ENCODE data around the gene SEZ6. TPM values are rescaled to one million over a fixed set of nuclear protein-coding genes. Genes with fewer than 3 reads are reported as not detected.

Gene SEZ6
- total and polyA plus RNA-seq, 4 experiments from 2014 or later: 0.41 to 0.81 TPM; not detected in 2

DNA sequence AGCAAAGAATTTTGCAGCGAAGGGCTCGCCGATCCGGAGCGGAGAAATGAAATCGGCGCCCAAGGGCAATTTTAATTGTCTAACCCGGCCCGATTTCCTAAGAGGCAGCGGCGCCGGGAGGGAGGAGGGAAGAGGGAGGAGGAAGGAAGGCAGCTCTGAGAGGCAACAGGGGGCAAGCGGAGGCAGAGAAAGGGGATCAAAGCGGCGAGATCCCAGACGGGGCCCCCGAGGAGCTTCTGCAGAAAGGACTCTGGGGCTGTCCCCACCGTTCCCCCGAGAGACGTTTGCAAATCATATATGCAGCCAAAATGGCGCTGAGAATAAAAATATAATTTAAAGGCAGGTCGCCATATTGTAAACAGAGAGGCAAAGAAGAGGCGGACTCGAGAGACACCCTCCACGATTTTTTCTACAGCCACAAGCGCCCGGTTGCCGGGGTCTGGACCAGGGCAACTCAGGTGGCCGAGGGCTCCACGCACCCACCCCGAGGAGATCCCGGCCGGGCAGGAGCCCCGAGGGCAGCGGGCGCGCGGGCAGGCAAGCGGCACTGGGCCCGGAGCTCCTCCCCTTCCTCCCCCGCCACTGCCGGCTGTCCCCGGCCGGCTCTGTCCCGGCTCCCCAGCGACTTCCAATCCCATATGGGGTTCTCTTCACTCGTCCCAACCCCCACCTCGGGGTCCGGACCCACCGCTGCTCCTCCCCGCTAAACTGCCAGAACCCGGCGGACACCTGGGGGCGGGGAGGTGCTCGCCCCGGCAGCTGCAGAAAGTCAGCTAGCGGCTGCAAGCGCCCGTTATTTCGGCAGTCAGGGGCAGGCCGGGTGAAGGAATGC, 56.4 kb downstream of the SEZ6 start:
- peaks cover 57% of the 10 kb centered on the region for H3K4me1 ChIP-seq (ENCODE audit: insufficient read depth, low read length)
- Mint-ChIP-seq H3K27me3 (no peaks in the 10 kb centered on the region), H3K4me1 (peaks cover 32 to 49% (median 43%) of the 10 kb centered on the region in 4 donors), H3K4me3 (peak overlapping the region; percentile 93 to 97 (median 96)), H3K27ac (peak overlapping the region; percentile 94 to 97 (median 97)), H3K9me3 (no peaks in the 10 kb centered on the region), H3K36me3 (peaks cover 7 to 41% of the 10 kb centered on the region in 2 donors)
- no peaks in the 10 kb centered on the region for H3K36me3 ChIP-seq (ENCODE audit: insufficient read depth, low read length)
- H3K9me3 ChIP-seq (ENCODE audit: control insufficient read depth in 1 of 2, low read length in 2 of 2): no peaks in the 10 kb centered on the region
- no peaks in the 10 kb centered on the region for H3K27me3 ChIP-seq (ENCODE audit: insufficient read depth, low read length)
- POLR2A ChIA-PET (ENCODE audit: partially characterized antibody): interaction anchor here (0.5 to 9.9 kb wide), 27 partner anchors 12 to 1244 kb away, joined by 3 to 257 read pairs (median 5); partner anchors contain the start of genes ALDOC, BLTP2, DHRS13 and FAM222B
- DNase-seq: peak; percentile 59 to 72 (median 65)
- peak overlapping the region; percentile 82 for H3K27ac ChIP-seq (ENCODE audit: low read depth, low read length)
- intact Hi-C loops (cut with micrococcal nuclease): loop anchor here (1.0 to 5.0 kb wide), 4 partner anchors 23 to 302 kb away; partner anchors contain the start of genes BLTP2, FAM222B, SDF2 and SUPT6H
- CTCF ChIA-PET (ENCODE audit: partially characterized antibody): interaction anchor here (0.6 to 7.4 kb wide), 12 partner anchors 13 to 222 kb away, joined by 3 to 95 read pairs (median 8); partner anchors contain the start of genes DHRS13, FLOT2, NEK8 and TLCD1
- H3K4me3 ChIP-seq (ENCODE audit: low read length in 2 of 2): peak overlapping the region; percentile 83 to 94

DNA sequence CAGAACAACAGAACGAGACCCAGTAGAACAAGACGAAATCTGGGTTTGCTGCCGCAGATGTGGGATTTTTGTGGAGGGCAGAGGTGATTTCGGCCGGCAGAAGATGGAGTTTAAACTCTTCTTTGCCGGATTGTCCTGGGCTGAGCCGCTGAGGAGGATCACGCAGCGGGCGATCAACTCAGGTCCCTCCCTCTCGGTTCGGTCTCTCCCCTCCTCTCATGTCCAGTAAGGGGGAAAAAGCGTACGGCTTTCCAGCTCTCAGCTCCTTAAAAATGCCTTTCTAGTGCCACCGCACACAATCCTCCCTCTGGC, 57.0 kb downstream of the SEZ6 start:
- Mint-ChIP-seq H3K4me3 (peak overlapping the region; percentile 93 to 97 (median 96)), H3K4me1 (peaks cover 36 to 54% (median 46%) of the 10 kb centered on the region in 4 donors)
- POLR2A ChIA-PET (ENCODE audit: partially characterized antibody): interaction anchor here (0.6 to 9.9 kb wide), 16 partner anchors 12 to 349 kb away, joined by 3 to 257 read pairs (median 14); partner anchors contain the start of genes DHRS13, FAM222B, FLOT2 and NEK8

DNA sequence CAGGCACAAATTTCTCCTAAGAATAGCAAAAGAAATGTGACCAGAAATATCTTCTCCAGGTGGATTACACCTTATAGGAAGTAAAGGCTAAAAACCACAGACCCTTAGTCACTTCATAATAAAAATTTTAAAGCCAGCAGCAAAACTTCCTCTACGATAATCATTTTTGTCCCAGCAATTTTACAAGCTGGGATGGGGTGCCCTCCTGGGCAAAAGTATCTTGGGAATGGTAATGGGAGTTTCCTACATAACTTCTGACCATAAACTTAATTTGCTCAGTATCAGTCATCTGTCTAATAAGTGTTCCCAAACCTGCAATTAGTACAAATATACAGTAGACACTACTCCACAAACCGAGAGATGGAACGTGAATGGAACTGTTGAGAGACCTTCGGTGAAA, 57.5 kb downstream of the SEZ6 start:
- no peaks in the 10 kb centered on the region for H3K9me3 Mint-ChIP-seq
- intact Hi-C loops (cut with micrococcal nuclease): no loop called here
- H3K4me1 Mint-ChIP-seq: peaks cover 38 to 59% (median 49%) of the 10 kb centered on the region in 4 donors
- H3K36me3 Mint-ChIP-seq: peaks cover 12 to 51% of the 10 kb centered on the region in 2 donors
- no peaks in the 10 kb centered on the region for H3K27me3 Mint-ChIP-seq
- CTCF ChIA-PET (ENCODE audit: partially characterized antibody): interaction anchor here (0.8 to 7.4 kb wide), 9 partner anchors 12 to 221 kb away, joined by 3 to 95 read pairs (median 8); partner anchors contain the start of genes DHRS13, FLOT2, NEK8 and TLCD1
- Histone ChIP-seq H3K9me3 (ENCODE audit: control insufficient read depth in 1 of 2, low read length in 2 of 2) (no peaks in the 10 kb centered on the region), H3K4me3 (ENCODE audit: low read length in 2 of 2) (peak overlapping the region; percentile 83 to 94), H3K4me1 (ENCODE audit: insufficient read depth, low read length) (peaks cover 63% of the 10 kb centered on the region), H3K36me3 (ENCODE audit: insufficient read depth, low read length) (no peaks in the 10 kb centered on the region), H3K27ac (ENCODE audit: low read depth, low read length) (peak overlapping the region; percentile 82), H3K27me3 (ENCODE audit: insufficient read depth, low read length) (no peaks in the 10 kb centered on the region)
- H3K4me3 Mint-ChIP-seq: peak overlapping the region; percentile 93 to 97 (median 96)
- peak overlapping the region; percentile 94 to 97 (median 97) for H3K27ac Mint-ChIP-seq
- POLR2A ChIA-PET (ENCODE audit: partially characterized antibody): interaction anchor here (0.7 to 9.9 kb wide), 15 partner anchors 11 to 1057 kb away, joined by 3 to 257 read pairs (median 5); partner anchors contain the start of genes DHRS13, FAM222B, FLOT2 and NEK8
- no peak for DNase-seq

More for the DNA sequence above, 57.0 kb downstream of the SEZ6 start:
- Mint-ChIP-seq H3K36me3 (peaks cover 10 to 47% of the 10 kb centered on the region in 2 donors), H3K9me3 (no peaks in the 10 kb centered on the region), H3K27me3 (no peaks in the 10 kb centered on the region), H3K27ac (peak overlapping the region; percentile 94 to 97 (median 97))
- peak overlapping the region; percentile 82 for H3K27ac ChIP-seq (ENCODE audit: low read depth, low read length)
- H3K36me3 ChIP-seq (ENCODE audit: insufficient read depth, low read length): no peaks in the 10 kb centered on the region
- DNase-seq: no peak
- CTCF ChIA-PET (ENCODE audit: partially characterized antibody): interaction anchor here (0.6 to 7.4 kb wide), 10 partner anchors 12 to 221 kb away, joined by 3 to 95 read pairs (median 11); partner anchors contain the start of genes DHRS13, FLOT2, NEK8 and TLCD1
- intact Hi-C loops (cut with micrococcal nuclease): loop anchor here (1.0 kb wide), 1 partner anchor 23 kb away; no protein-coding TSS in a partner anchor
- no peaks in the 10 kb centered on the region for H3K27me3 ChIP-seq (ENCODE audit: insufficient read depth, low read length)
- no peaks in the 10 kb centered on the region for H3K9me3 ChIP-seq (ENCODE audit: control insufficient read depth in 1 of 2, low read length in 2 of 2)
- peak overlapping the region; percentile 83 to 94 for H3K4me3 ChIP-seq (ENCODE audit: low read length in 2 of 2)
- peaks cover 63% of the 10 kb centered on the region for H3K4me1 ChIP-seq (ENCODE audit: insufficient read depth, low read length)

DNA sequence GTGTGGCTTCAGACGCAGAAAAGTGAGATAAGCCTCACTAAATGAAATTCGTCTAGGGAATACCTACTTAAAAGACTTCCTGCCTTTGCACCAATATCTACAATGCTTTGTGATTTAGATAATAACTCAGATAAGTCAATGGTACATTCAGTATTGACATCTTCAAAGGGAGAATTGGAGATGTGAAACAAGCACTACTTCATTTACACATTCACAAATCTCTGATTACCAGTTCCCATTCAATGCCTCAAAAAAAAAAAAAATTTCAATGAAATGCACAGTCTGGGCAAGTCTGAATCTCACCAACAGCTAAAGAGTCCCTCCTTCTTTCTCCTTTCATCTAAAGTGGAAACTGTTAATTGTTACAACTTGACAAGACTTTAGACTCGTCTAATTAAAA, 58.2 kb downstream of the SEZ6 start:
- ChIA-PET POLR2A (ENCODE audit: partially characterized antibody) (interaction anchor here (0.7 to 9.9 kb wide), 12 partner anchors 10 to 1056 kb away, joined by 3 to 257 read pairs (median 13); partner anchors contain the start of genes DHRS13, FLOT2, NEK8 and RPL23A), CTCF (ENCODE audit: partially characterized antibody) (interaction anchor here (0.5 to 7.4 kb wide), 6 partner anchors 18 to 220 kb away, joined by 4 to 95 read pairs (median 8); partner anchors contain the start of genes DHRS13, NEK8 and TLCD1)
- Mint-ChIP-seq H3K27me3 (no peaks in the 10 kb centered on the region), H3K9me3 (no peaks in the 10 kb centered on the region), H3K4me1 (peaks cover 41 to 65% (median 53%) of the 10 kb centered on the region in 4 donors), H3K36me3 (peaks cover 12 to 56% of the 10 kb centered on the region in 2 donors), H3K4me3 (peak overlapping the region; percentile 93 to 97 (median 96)), H3K27ac (peak overlapping the region; percentile 85 to 97 (median 97))
- Histone ChIP-seq H3K27me3 (ENCODE audit: insufficient read depth, low read length) (no peaks in the 10 kb centered on the region), H3K4me1 (ENCODE audit: insufficient read depth, low read length) (peaks cover 56% of the 10 kb centered on the region), H3K4me3 (ENCODE audit: low read length in 2 of 2) (peak overlapping the region in 1 of 2 donors; percentile 83), H3K27ac (ENCODE audit: low read depth, low read length) (peak overlapping the region; percentile 82), H3K36me3 (ENCODE audit: insufficient read depth, low read length) (no peaks in the 10 kb centered on the region), H3K9me3 (ENCODE audit: control insufficient read depth in 1 of 2, low read length in 2 of 2) (no peaks in the 10 kb centered on the region)
- intact Hi-C loops (cut with micrococcal nuclease): no loop called here
- peak in 4 of 5 donors; percentile 20 to 41 (median 34) for DNase-seq

DNA sequence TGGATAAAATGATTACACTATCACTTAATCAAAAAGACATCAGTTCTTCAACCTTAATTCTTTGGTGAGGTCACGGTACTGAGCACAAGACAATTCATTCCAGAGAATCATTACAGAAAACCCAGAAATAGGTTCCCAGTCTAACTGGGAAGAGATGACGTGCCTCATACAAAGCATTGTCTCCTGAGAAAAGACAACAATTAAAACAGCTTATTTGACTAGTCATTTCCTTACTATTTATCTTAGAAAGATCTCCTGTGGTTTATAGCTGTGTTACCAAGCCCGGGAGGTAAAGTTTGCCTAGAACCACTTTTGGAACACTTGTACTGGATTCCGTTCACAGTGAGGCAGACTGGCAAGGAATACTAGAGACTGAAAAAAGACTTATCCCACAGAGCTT, 59.6 kb downstream of the SEZ6 start:
- POLR2A ChIA-PET (ENCODE audit: partially characterized antibody): interaction anchor here (0.9 to 9.9 kb wide), 4 partner anchors 9 to 54 kb away, joined by 3 to 257 read pairs (median 164); partner anchors contain the start of genes DHRS13 and FLOT2
- H3K4me3 Mint-ChIP-seq: peak overlapping the region in 7 of 8 donors; percentile 14 to 95 (median 73)
- H3K27me3 ChIP-seq (ENCODE audit: insufficient read depth, low read length): no peaks in the 10 kb centered on the region
- CTCF ChIA-PET (ENCODE audit: partially characterized antibody): interaction anchor here (0.6 to 2.9 kb wide), 7 partner anchors 11 to 183 kb away, joined by 3 to 9 read pairs (median 4); partner anchors contain the start of gene DHRS13
- H3K4me3 ChIP-seq (ENCODE audit: low read length in 2 of 2): no peak overlapping the region
- H3K36me3 Mint-ChIP-seq: peaks cover 17 to 63% of the 10 kb centered on the region in 2 donors
- no peaks in the 10 kb centered on the region for H3K27me3 Mint-ChIP-seq
- DNase-seq: no peak
- no peaks in the 10 kb centered on the region for H3K9me3 Mint-ChIP-seq
- H3K27ac ChIP-seq (ENCODE audit: low read depth, low read length): peak overlapping the region; percentile 26
- intact Hi-C loops (cut with micrococcal nuclease): no loop called here
- no peaks in the 10 kb centered on the region for H3K36me3 ChIP-seq (ENCODE audit: insufficient read depth, low read length)
- peak overlapping the region; percentile 85 to 97 (median 94) for H3K27ac Mint-ChIP-seq
- peaks cover 62% of the 10 kb centered on the region for H3K4me1 ChIP-seq (ENCODE audit: insufficient read depth, low read length)
- no peaks in the 10 kb centered on the region for H3K9me3 ChIP-seq (ENCODE audit: control insufficient read depth in 1 of 2, low read length in 2 of 2)
- peaks cover 45 to 73% (median 59%) of the 10 kb centered on the region in 4 donors for H3K4me1 Mint-ChIP-seq

DNA sequence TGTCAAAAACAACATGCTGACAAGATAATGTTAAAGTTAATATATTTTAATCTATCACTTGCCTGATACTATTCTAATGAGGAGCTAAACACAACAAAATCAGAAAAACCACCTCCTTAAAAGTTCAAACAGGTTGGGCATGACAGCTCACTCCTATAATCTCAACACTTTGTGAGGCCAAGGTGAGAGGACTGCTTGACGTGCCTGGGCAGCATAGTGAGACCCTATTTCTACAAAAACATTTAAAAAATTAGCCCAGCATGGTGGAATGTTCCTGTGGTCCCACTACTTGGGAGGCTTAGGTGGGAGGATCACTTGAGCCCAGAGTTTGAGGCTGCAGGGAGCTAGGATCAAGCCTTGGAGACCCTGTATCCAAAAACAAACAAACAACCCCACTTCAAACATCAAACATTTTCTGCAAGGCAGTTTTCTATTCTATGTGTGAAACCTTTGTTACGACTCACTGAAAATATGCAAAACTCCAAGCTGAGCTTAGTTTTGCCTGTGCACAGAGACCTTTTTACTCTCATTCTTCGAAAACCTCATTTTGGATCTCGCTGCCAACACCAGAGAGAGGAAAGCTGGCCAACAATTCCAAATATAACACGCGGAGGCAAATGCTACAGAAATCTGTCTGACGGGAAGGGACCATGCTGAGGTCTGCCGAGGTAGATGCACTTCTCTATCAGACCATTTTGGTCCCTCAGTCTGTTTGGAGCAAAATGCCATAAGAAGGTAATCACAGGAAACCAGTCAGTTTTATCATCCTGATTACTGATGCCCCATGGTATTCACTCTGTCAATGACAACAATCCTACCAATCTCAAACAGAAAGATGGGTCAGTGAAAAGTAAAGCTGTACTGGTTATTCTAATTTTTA, 60.7 kb downstream of the SEZ6 start:
- Histone ChIP-seq H3K36me3 (ENCODE audit: insufficient read depth, low read length) (no peaks in the 10 kb centered on the region), H3K27ac (ENCODE audit: low read depth, low read length) (peak overlapping the region; percentile 26), H3K4me3 (ENCODE audit: low read length in 2 of 2) (no peak overlapping the region), H3K9me3 (ENCODE audit: control insufficient read depth in 1 of 2, low read length in 2 of 2) (no peaks in the 10 kb centered on the region), H3K27me3 (ENCODE audit: insufficient read depth, low read length) (no peaks in the 10 kb centered on the region), H3K4me1 (ENCODE audit: insufficient read depth, low read length) (peaks cover 73% of the 10 kb centered on the region)
- Mint-ChIP-seq H3K27ac (peak overlapping the region; percentile 28 to 97 (median 94)), H3K4me3 (peak overlapping the region in 6 of 8 donors; percentile 18 to 73 (median 49)), H3K27me3 (no peaks in the 10 kb centered on the region), H3K9me3 (no peaks in the 10 kb centered on the region), H3K36me3 (peaks cover 17 to 68% of the 10 kb centered on the region in 2 donors), H3K4me1 (peaks cover 51 to 84% (median 70%) of the 10 kb centered on the region in 4 donors)
- DNase-seq: no peak
- intact Hi-C loops (cut with micrococcal nuclease): no loop called here
- CTCF ChIA-PET (ENCODE audit: partially characterized antibody): interaction anchor here (1.1 to 2.9 kb wide), 7 partner anchors 16 to 218 kb away, joined by 3 to 9 read pairs (median 4); partner anchors contain the start of gene DHRS13
- POLR2A ChIA-PET (ENCODE audit: partially characterized antibody): interaction anchor here (9.3 to 9.9 kb wide), 3 partner anchors 8 to 45 kb away, joined by 134 to 257 read pairs (median 193); partner anchors contain the start of genes DHRS13 and FLOT2

All from CD4-positive, alpha-beta memory T cell (primary cell).